Stimulated activated memory B cell treated with anti-CD40 and anti-IgM and Interleukin-4, amounts not matched to agents 10 μg/mL and 1 μg/mL and 100 μg/mL, for 72 hours (primary cell): ENCODE measurements around the gene CDKAL1.
"Not testable (repeated sequence)": the region's sequence is repeated elsewhere in the genome, so short reads cannot be mapped to it uniquely, and the experiment has no call there.

Experiments
- ATAC-seq: fragments of 150-1000 bp; cut with Tn5 transposase; 2 replicates; pipeline ENCODE4 v1.10.0; 2021
- H3K27ac Mint-ChIP-seq: one replicate; pipeline ENCODE4 v1.8.0; 2022; ENCODE audit warnings: mild to moderate bottlenecking, mixed read lengths
- H3K27me3 Mint-ChIP-seq: one replicate; pipeline ENCODE4 v1.8.0; 2022; ENCODE audit warnings: mixed read lengths
- H3K36me3 Mint-ChIP-seq: one replicate; pipeline ENCODE4 v1.8.0; 2022; ENCODE audit warnings: mixed read lengths
- H3K4me1 Mint-ChIP-seq: one replicate; pipeline ENCODE4 v1.8.0; 2022; ENCODE audit warnings: mixed read lengths
- H3K4me3 Mint-ChIP-seq: one replicate; pipeline ENCODE4 v1.8.0; 2022; ENCODE audit warnings: mild to moderate bottlenecking, moderate library complexity, mixed read lengths
- H3K9me3 Mint-ChIP-seq: one replicate; pipeline ENCODE4 v1.8.0; 2022; ENCODE audit warnings: mixed read lengths

The CDKAL1 gene

GRCh38 chr6:20604159-20604558 lies 69.9 kb downstream of the CDKAL1 start:
- Mint-ChIP-seq H3K27ac (no peak overlapping the region), H3K4me1 (no peaks in the 10 kb centered on the region), H3K9me3 (peaks cover 2% of the 10 kb centered on the region), H3K36me3 (peaks cover 41% of the 10 kb centered on the region), H3K4me3 (no peak overlapping the region), H3K27me3 (no peaks in the 10 kb centered on the region)
- ATAC-seq, result no peak

- Mint-ChIP-seq H3K9me3 (peaks cover 8% of the 10 kb centered on the region), H3K36me3 (peaks cover 44% of the 10 kb centered on the region), H3K4me3 (no peak overlapping the region), H3K27me3 (no peaks in the 10 kb centered on the region), H3K27ac (no peak overlapping the region), H3K4me1 (no peaks in the 10 kb centered on the region)
- no peak for ATAC-seq
These were observed 70.8 kb downstream of the CDKAL1 start for GRCh38 chr6:20605061-20605460.

GRCh38 chr6:20605581-20605980 lies 71.3 kb downstream of the CDKAL1 start:
- Mint-ChIP-seq H3K27me3 (no peaks in the 10 kb centered on the region), H3K36me3 (peaks cover 49% of the 10 kb centered on the region), H3K9me3 (peaks cover 11% of the 10 kb centered on the region), H3K4me1 (no peaks in the 10 kb centered on the region), H3K4me3 (no peak overlapping the region), H3K27ac (no peak overlapping the region)
- ATAC-seq, result no peak

GRCh38 chr6:20606831-20607230 lies 72.6 kb downstream of the CDKAL1 start:
- no peak overlapping the region for H3K4me3 Mint-ChIP-seq
- H3K9me3 Mint-ChIP-seq, result peaks cover 11% of the 10 kb centered on the region
- peaks cover 3% of the 10 kb centered on the region for H3K4me1 Mint-ChIP-seq
- H3K27me3 Mint-ChIP-seq, result no peaks in the 10 kb centered on the region
- no peak for ATAC-seq
- peaks cover 43% of the 10 kb centered on the region for H3K36me3 Mint-ChIP-seq
- H3K27ac Mint-ChIP-seq, result no peak overlapping the region

- ATAC-seq, result no peak
- Mint-ChIP-seq H3K27me3 (no peaks in the 10 kb centered on the region), H3K4me1 (peaks cover 13% of the 10 kb centered on the region), H3K9me3 (peaks cover 11% of the 10 kb centered on the region), H3K4me3 (no peak overlapping the region), H3K27ac (no peak overlapping the region), H3K36me3 (peaks cover 37% of the 10 kb centered on the region)
These were observed 74.1 kb downstream of the CDKAL1 start for GRCh38 chr6:20608356-20608755.

DNA sequence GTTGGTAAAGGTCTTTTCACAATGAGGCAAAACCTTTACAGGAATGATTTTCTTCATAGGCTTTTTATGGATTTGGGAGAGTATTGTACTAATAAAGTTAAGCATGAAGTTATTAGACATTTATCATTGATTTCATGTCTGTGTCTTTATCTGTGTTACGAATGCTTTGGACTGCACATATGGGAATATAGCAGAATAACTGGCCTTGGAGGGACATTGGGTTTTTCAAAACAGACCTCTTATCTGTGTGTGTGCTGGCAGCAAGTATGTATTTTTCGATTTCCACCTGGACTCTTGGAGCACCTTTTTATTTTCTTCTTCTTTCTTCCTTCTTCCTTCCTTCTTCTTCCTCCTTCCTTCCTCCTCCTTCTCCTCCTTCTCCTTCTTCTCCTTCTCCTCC lies 74.6 kb downstream of the CDKAL1 start:
- Mint-ChIP-seq H3K36me3 (peaks cover 40% of the 10 kb centered on the region), H3K4me3 (no peak overlapping the region), H3K9me3 (peaks cover 11% of the 10 kb centered on the region), H3K27me3 (no peaks in the 10 kb centered on the region), H3K4me1 (peaks cover 13% of the 10 kb centered on the region), H3K27ac (no peak overlapping the region)
- no peak for ATAC-seq

- H3K4me1 Mint-ChIP-seq, result peaks cover 13% of the 10 kb centered on the region
- not testable (repeated sequence) for H3K27me3 Mint-ChIP-seq, H3K4me3 Mint-ChIP-seq, H3K27ac Mint-ChIP-seq, ATAC-seq
- peaks cover 45% of the 10 kb centered on the region for H3K36me3 Mint-ChIP-seq
- H3K9me3 Mint-ChIP-seq, result peaks cover 11% of the 10 kb centered on the region
These were observed 75.7 kb downstream of the CDKAL1 start for GRCh38 chr6:20609924-20610323.

DNA sequence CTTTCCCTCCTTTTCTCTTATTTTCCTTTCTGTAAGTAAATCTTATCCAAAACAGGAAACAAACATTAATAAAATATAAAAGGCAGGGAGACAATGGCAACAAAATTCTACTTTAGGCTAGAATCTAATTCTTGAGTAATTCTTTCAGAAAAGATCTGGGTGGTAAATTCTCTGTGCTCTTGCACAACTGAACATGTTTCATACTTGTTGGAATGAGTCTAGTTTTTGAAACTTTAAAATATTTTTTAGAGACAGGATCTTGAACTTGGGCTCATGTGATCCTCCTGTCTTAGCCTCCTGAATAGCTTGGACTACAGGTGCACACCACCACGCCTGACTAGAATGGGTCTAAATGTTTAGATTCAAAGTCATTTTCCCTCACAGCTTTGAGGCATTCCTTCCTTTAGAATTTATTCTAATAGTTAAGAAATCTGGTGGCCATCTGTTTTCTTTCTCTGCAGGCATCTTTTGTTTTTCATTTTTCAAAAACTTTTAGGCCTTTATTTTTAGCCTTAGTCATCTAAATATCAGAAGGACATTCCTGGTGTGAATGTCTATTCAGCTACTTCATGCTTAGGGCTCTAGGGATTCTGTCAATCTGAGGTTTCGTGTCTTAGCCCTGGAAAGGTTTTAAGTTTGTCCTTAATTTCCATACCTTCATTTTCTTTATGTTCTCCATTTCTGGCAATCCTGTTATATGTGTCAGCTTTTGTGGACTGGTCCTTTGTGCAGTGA lies 76.5 kb downstream of the CDKAL1 start:
- Mint-ChIP-seq H3K36me3 (peaks cover 44% of the 10 kb centered on the region), H3K9me3 (peaks cover 11% of the 10 kb centered on the region), H3K4me3 (no peak overlapping the region), H3K27me3 (no peaks in the 10 kb centered on the region), H3K27ac (no peak overlapping the region), H3K4me1 (peaks cover 13% of the 10 kb centered on the region)
- ATAC-seq, result no peak

GRCh38 chr6:20617537-20617936 lies 83.3 kb downstream of the CDKAL1 start:
- peaks cover 33% of the 10 kb centered on the region for H3K36me3 Mint-ChIP-seq
- not testable (repeated sequence) for H3K9me3 Mint-ChIP-seq, ATAC-seq, H3K27ac Mint-ChIP-seq, H3K4me3 Mint-ChIP-seq, H3K4me1 Mint-ChIP-seq, H3K27me3 Mint-ChIP-seq

- no peak overlapping the region for H3K27ac Mint-ChIP-seq
These were observed 85.8 kb downstream of the CDKAL1 start for GRCh38 chr6:20620043-20620442.

GRCh38 chr6:20623761-20624160 lies 89.5 kb downstream of the CDKAL1 start:
- Mint-ChIP-seq H3K4me3 (no peak overlapping the region), H3K27ac (no peak overlapping the region), H3K4me1 (peaks cover 11% of the 10 kb centered on the region), H3K36me3 (peaks cover 27% of the 10 kb centered on the region), H3K9me3 (no peaks in the 10 kb centered on the region), H3K27me3 (no peaks in the 10 kb centered on the region)
- ATAC-seq, result no peak

More at GRCh38 chr6:20620043-20620442, 85.8 kb downstream of the CDKAL1 start:
- Mint-ChIP-seq H3K27me3 (no peaks in the 10 kb centered on the region), H3K9me3 (no peaks in the 10 kb centered on the region), H3K4me1 (peaks cover 5% of the 10 kb centered on the region), H3K36me3 (peaks cover 25% of the 10 kb centered on the region), H3K4me3 (no peak overlapping the region)
- ATAC-seq, result no peak

DNA sequence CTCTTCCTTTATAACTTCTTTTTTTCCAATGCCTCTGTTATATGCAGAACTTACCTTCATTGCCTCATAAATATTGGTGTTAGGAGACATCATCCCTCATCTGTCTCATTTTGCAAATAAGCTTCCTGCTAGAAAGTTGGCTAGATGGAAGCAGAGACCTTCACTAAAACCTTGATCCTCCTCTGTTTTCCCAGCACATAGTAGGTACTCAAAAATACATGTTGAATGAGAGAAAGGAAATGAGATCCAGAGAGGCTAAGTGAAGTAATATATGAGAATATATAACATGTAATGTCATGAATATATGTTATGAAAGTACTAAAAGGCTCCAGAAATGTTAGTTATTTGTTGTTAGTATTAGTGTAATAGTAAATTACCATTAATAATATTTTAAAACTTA lies 91.9 kb downstream of the CDKAL1 start:
- no peak for ATAC-seq
- no peak overlapping the region for H3K27ac Mint-ChIP-seq
- H3K4me3 Mint-ChIP-seq, result no peak overlapping the region
- no peaks in the 10 kb centered on the region for H3K9me3 Mint-ChIP-seq
- H3K27me3 Mint-ChIP-seq, result no peaks in the 10 kb centered on the region
- peaks cover 28% of the 10 kb centered on the region for H3K4me1 Mint-ChIP-seq
- peaks cover 33% of the 10 kb centered on the region for H3K36me3 Mint-ChIP-seq

DNA sequence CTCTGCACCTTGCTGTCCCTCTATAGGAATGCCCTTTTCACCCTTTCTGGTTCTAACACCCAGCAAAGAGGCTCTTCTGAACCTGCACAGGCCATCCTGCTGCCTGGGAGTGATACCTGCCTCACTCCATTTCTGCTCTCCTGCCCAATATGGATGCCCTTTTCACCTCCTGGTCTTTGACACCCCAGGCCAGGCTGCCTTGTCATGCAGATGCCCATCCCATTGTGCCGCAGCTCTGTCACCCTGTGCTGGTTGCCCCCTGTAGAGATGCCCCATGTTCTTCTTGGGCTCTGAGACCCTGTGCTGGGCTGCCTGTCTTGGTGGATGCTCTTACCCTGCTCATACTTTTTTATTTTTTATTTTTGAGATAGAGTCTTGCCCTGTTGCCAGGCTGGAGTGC lies 95.3 kb downstream of the CDKAL1 start:
- no peaks in the 10 kb centered on the region for H3K9me3 Mint-ChIP-seq
- H3K4me1 Mint-ChIP-seq, result peaks cover 33% of the 10 kb centered on the region
- peaks cover 48% of the 10 kb centered on the region for H3K36me3 Mint-ChIP-seq
- no peak overlapping the region for H3K27ac Mint-ChIP-seq
- no peak overlapping the region for H3K4me3 Mint-ChIP-seq
- no peak for ATAC-seq
- H3K27me3 Mint-ChIP-seq, result no peaks in the 10 kb centered on the region

DNA sequence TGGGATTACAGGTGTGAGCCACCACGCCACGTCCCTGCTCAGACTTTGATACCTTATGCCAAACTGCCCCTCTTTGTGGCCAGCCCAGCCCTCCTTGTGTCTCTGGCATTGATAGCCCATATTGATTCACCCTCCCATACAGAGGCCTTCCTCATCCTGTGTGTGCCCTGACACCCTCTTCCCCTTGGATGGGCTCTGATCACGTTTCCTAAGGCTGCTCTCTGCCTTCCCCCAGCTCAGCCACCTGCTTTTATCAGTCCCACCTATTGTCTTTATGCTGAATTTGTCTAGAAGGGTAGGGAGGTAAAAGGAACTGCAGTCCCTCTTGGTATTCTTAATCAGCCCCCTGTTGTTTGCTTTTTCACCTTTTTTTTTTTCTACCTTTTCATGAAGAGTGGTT lies 95.9 kb downstream of the CDKAL1 start:
- no peak overlapping the region for H3K4me3 Mint-ChIP-seq
- no peaks in the 10 kb centered on the region for H3K9me3 Mint-ChIP-seq
- no peak for ATAC-seq
- no peaks in the 10 kb centered on the region for H3K27me3 Mint-ChIP-seq
- peaks cover 50% of the 10 kb centered on the region for H3K36me3 Mint-ChIP-seq
- peaks cover 33% of the 10 kb centered on the region for H3K4me1 Mint-ChIP-seq
- H3K27ac Mint-ChIP-seq, result no peak overlapping the region

DNA sequence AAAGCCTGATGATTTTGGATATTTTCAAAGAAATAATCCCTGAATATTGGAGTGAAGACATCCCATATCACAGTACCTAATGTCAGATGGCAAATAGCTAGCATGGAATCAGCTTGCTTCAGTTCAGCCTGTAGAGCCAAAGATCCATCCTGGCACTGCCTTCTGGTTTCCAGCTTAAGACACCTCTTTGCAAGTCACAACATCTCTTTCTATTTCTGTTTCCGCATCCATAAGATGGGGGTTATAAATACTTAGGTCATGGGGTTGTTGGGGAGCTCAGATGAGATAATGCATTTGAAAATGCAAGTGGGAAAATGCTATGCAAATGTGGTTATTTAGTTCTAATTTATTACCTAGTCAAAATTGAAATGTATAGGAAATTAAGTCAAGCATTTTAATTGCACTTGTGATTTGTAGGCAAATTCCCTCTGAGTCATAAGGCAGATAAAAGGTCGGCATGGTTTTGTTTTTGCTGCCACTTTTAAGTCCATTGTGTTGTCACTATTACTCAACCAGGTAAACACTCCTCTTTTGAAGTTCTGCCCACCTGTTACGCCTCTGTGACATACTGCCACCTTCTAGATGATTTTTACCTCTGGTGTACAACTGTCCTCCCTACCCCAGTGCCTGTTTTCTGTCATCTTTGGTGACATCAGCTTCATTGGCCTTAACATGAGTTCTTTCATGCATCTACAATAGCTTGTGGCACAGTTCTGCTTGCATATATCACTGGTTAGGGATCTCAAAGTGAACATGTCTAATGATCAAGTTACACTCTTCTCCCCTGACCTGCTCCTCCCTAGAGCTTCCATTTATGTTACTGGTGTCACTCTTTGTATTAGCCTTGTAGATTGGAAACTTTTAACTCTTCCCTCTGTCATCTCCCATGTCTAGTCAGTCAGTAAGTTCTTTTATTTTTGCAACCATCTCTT lies 96.6 kb downstream of the CDKAL1 start:
- no peaks in the 10 kb centered on the region for H3K9me3 Mint-ChIP-seq
- H3K27me3 Mint-ChIP-seq, result no peaks in the 10 kb centered on the region
- H3K4me1 Mint-ChIP-seq, result peaks cover 32% of the 10 kb centered on the region
- H3K36me3 Mint-ChIP-seq, result peaks cover 53% of the 10 kb centered on the region
- ATAC-seq, result no peak
- no peak overlapping the region for H3K27ac Mint-ChIP-seq
- H3K4me3 Mint-ChIP-seq, result no peak overlapping the region

DNA sequence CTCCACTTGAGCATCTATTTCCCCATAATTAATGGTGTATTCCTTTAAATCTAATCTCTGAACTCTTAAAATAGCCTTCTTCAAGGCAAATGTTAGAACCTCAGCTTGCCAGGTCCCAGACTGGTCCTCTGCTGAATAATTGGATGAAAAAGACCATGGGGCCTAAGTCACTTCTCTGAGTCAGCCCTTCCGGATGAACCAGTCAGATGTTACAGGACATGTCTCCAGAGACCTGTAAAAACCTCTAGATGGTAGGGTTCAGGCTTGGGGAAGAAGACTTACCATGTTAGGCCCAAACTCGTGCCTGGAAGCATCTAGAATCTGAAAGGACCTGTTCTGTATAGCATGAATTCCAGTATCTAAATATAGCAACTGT lies 97.3 kb downstream of the CDKAL1 start:
- Mint-ChIP-seq H3K27ac (no peak overlapping the region), H3K9me3 (no peaks in the 10 kb centered on the region), H3K36me3 (peaks cover 55% of the 10 kb centered on the region), H3K4me1 (peaks cover 28% of the 10 kb centered on the region), H3K4me3 (no peak overlapping the region), H3K27me3 (no peaks in the 10 kb centered on the region)
- no peak for ATAC-seq
